ENCODE data around the gene EPC1. TPM values are rescaled to one million over a fixed set of nuclear protein-coding genes. Genes with fewer than 3 reads are reported as not detected.

Gene EPC1
- total and polyA plus RNA-seq, 10 of the 15 experiments (the other 5 are each of a cell fraction or from before 2014, with no cell fraction given), result 6.8 to 59.2 (median 19.4) TPM

DNA sequence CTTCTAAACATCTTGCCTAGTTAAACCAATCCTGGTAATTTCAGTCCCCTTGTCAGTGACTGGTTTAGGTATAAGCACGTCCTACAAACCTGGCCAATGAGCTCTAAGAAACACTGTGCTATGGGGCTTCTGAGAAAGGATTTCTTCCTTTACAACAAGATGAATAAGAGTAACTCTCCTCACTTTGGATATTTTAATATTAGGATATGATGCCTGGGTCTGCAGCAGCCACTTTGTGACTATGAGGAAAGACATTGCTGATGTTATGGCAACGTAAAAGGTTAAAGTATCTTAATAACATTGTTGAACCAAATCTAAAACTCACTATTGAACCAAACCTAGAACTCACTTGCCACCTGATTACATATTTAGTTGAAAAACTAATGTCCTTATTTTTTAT is 26.5 kb upstream of the EPC1 start (continued):
- no peak for TF ChIP-seq IRF4 (IDR thresholded peaks at IDR 0.05; ENCODE audit: low read depth, low read length)

DNA sequence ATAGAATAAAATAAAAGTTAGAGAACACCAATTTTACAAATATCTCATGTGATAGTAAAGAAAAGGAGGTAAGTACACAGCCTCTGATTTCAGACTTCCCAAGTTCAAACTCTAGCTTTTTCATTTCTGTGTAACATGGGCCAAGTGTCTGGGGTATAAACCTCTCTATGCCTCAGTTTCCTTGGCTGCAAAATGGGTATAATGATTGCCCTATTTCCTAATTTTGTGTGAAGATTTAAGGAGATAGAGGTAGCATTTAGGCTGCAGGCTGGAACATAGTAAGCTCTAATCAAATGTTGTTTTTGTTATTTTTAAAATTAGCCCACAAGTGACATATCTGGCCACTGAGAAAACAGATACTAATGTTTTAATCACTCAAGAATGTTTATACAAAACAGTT is 26.1 kb upstream of the EPC1 start:
- no peaks in the 10 kb centered on the region for H3K27me3 ChIP-seq (replicated peaks in 1 of 2; ENCODE audit: control insufficient read depth in 2 of 2, insufficient read depth in 2 of 2, low read length in 1 of 2)
- TF ChIP-seq DPF2 (IDR thresholded peaks at IDR 0.05), result no peak
- TF ChIP-seq MTA3 (IDR thresholded peaks at IDR 0.05; ENCODE audit: borderline replicate concordance, low read length), result no peak
- TF ChIP-seq CEBPB (IDR thresholded peaks at IDR 0.05; ENCODE audit: borderline replicate concordance in 1 of 2, low read depth in 2 of 2, low read length in 2 of 2), result no peak
- FAIRE-seq (no peak), DNase-seq (ENCODE audit: low read depth, low spot score) (no peak), ATAC-seq (no peak)
- ChIA-PET SMC1A (ENCODE audit: uncharacterized antibody, unreplicated experiment) (interaction anchor here (0.9 to 2.0 kb wide), 8 partner anchors 10 to 117 kb away, joined by 3 to 11 read pairs (median 4); no protein-coding TSS in a partner anchor), RAD21 (ENCODE audit: unreplicated experiment) (interaction anchor here (0.6 to 1.3 kb wide), 3 partner anchors 24 to 451 kb away, joined by 4 to 5 read pairs (median 4); no protein-coding TSS in a partner anchor), CTCF (interaction anchor here (0.8 to 2.0 kb wide), 5 partner anchors 9 to 117 kb away, joined by 3 to 9 read pairs (median 6); no protein-coding TSS in a partner anchor), POLR2A (interaction anchor here (0.7 to 1.3 kb wide), 3 partner anchors 9 to 35 kb away, joined by 3 to 6 read pairs (median 3); no protein-coding TSS in a partner anchor)
- no peaks in the 10 kb centered on the region for H4K20me1 ChIP-seq (ENCODE audit: control insufficient read depth, insufficient read depth)
- in situ Hi-C loops (cut with MboI), result loop anchor here (10.0 kb wide), 2 partner anchors 118 to 318 kb away; partner anchors contain the start of gene KIF5B
- H3K79me2 ChIP-seq (ENCODE audit: control insufficient read depth, insufficient read depth, low read length), result peaks cover 50% of the 10 kb centered on the region
- no peak overlapping the region for H3K4me2 ChIP-seq (ENCODE audit: control insufficient read depth, insufficient read depth)
- no peak overlapping the region for H3K4me3 ChIP-seq
- no peak overlapping the region for H3K9ac ChIP-seq (ENCODE audit: control insufficient read depth, insufficient read depth, low read length)
- H2AFZ ChIP-seq (ENCODE audit: control insufficient read depth, low read depth, low read length), result no peak overlapping the region
- BruUV-seq (replicated peaks), result no TSS peak
- no peaks in the 10 kb centered on the region for H3K4me1 ChIP-seq (ENCODE audit: control insufficient read depth, insufficient read depth, low read length)
- no peak overlapping the region for H3K27ac ChIP-seq (ENCODE audit: control insufficient read depth, insufficient read depth)
- peaks cover 1% of the 10 kb centered on the region; the same call in 1 of the 3 replicates for H3K9me3 ChIP-seq (replicated peaks; ENCODE audit: control insufficient read depth, insufficient read depth, low read length)
- intact Hi-C loops (cut with micrococcal nuclease; ENCODE audit: unreplicated experiment), result loop anchor here (5.0 to 10.0 kb wide), 2 partner anchors 448 to 634 kb away; partner anchors contain the start of gene ARHGAP12
- no peaks in the 10 kb centered on the region for H3K36me3 ChIP-seq (ENCODE audit: control insufficient read depth in 2 of 2, insufficient read depth in 2 of 2, low read length in 1 of 2)

All from GM12878 (cell line).